ENCODE data around the gene MTTP.

- TF ChIP-seq CTCF (IDR thresholded peaks at IDR 0.05) (no peak), POLR2A (IDR thresholded peaks at IDR 0.05) (no peak)
These were observed 44.7 kb upstream of the MTTP start for GRCh38 chr4:99529956-99530355.
